Inflammatory macrophage treated with lipopolysaccharide for 1 hour (primary cell): Measurements from ENCODE around the gene LSS.
"Not testable (repeated sequence)": the region's sequence is repeated elsewhere in the genome, so short reads cannot be mapped to it uniquely, and the experiment has no call there.

ENCODE experiments used
- DNase-seq, 2 donors: peaks; one replicate each; pipeline ENCODE4 v3.0.0-alpha.2; 2020 to 2022

LSS gene

DNA sequence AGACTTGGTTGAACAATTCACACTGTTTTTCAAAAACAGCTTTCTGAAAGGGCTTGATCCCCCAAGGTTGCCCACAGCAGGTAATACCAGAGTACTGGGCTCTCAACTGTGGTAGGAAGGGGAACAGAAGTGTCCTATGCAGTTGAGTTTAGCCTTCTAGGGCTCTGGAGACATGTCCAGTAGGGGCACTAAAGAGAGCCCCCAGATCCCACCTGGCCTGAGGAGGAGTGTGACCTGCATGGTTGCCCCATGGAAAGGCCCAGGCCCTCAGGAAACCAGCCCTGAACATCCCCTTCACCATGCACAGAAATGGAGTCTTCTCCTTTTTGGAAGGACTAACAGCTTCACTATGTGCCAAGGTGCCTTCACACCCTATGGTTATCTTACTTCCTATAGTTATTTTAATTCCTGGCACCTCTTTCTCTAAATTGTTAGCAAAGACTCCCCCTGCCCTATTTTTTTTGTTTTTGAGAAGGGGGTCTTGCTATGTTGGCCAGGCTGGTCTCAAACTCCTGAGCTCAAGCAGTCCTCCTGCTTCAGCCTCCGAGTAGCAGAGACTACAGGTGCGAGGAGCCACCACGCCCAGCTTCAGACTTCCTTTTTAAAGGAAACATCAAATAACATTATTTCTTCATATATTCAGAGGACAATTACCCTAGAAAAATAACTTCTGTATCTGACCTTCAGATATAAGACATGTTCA is 16.8 kb upstream of the LSS start:
- no peak for DNase-seq

DNA sequence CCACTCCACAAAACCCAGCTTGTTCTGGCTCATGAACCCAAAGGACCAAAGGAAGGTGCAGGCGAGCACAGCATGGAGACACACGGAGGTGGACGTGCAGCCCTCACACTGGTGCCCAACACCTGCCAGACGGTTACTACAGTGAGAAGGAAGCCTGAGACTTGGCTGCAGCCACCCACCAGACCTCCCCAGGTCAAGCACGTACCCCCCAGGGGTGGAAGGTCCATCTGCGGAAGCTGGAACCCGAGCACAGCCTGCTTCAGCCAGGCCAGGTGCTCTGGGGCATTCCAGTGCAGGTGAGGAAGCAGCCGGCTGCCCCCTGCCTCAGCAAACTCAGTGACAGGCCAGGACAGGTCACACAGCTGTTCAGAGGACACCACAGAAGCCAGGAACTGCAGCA is 16.0 kb upstream of the LSS start:
- DNase-seq: no peak

DNA sequence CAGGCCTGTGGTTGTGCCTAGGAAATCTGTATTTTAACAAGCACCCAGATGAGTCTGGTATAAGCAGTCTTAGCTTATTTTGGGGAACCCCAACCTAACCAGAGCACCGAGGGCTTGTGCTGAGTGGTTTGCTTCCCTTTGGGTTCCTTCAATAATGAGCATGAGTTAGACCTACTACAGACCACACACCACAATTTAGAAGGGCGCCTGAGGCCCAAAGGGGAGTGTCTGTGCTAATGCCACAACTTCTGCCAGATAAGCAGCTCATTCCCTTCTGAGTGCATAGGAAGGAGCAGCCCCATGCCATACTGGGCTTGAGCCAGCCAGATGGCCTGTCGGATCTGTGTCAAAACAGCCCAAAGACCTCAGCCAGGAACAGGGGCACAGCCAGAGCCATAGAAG is 15.4 kb upstream of the LSS start:
- DNase-seq: no peak

DNA sequence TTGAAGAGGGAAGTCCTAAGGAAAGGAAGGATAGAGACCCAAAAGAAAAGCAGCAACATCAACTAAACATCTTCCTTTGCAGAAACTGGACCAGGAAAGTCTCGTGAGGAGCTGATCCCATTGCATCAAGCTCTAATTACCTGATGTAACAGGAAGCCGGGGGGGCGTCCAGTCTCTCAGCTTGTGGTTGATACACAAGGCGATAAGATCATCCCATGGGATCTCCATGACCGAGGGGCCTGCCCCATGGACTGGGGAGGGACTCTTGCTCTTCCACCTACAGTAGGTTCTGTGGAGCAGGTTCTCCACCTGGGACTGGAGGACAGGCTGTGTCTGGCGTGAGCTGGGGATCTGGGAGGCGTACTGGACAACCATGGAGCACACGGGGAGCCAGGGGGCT is 14.8 kb upstream of the LSS start:
- DNase-seq: no peak

DNA sequence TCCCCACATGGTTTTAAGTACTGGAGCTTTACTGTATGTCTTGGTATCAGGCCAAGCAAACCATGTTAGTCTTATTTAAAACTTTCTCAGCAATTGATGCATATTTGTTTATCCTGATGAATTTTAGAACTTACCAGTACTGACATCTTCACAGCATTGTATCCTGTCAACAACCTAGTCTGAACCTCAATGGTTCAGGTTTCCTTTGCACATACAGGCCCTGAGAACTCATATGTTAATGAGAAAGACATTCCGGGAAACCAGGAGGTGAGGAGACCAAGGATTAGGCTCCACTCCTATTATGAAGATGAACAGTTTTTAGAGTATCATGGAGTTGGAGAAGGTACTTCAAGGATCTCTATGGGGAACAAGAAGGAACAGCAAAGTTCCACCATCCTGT is 13.0 kb upstream of the LSS start:
- not testable (repeated sequence) for DNase-seq

DNA sequence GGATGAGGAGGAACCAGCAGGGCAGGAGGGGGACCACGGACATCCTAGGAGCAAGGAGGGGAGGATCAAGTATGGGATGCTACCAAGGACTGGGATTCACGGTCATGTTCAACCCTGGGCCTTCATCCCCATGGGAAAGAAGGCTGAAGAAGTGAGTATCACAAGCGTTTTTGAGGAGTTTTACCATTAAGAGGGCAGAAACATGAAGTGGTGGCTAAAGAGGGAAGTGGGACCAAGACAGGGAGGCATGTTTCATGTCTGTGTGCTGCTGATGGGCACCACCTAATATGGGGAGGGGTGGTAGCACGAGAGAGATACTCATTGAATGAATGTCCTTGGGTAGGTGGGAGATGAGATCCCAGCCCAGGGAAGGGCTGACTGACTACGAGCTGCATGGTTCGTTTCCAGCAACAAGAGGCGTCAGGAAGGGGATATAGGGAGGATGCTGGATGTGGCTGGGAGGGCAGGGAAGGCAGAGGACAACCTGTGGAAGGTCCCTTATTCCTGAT is 11.3 kb upstream of the LSS start:
- DNase-seq: no peak

DNA sequence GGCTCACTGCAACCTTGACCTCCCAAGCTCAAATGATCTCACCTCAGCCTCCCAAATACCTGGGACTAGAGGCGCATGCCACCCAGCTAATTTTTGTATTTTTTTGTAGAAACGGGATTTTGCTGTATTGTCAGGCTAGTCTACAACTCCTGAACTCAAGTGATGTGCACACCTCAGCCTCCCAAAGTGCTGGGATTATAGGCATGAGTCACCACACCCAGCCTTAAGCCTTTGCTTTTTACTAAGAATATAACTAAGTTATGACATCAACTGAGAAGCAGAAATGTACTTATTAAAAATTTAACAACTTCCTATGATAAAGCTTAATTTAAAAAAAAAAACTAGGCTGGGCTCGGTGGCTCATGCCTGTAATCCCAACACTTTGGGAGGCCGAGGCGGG is 8.9 kb upstream of the LSS start:
- DNase-seq: no peak

DNA sequence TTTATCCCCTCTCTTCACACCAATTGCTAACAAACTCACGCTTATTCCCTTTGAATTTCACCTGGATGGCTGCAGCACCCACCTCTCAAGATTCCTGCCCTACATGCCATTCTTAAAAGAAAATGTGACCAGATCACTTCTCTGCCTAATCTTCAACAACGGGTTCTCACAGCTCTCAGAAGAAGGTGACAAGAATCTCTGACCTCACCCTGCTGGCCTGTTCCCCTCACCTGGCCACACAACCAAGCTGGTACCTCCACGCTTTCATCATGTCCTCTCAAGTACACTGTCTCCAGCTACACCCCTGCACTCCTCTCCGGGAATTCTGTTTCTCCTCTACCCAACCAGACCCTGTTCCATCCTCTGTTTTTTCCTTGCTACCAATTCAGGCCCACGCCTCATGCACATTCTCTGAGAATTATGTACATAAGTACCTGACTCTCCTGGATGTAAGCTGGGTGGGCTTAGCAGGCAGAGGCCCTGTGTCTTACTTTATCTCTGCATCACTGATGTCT is 5.9 kb upstream of the LSS start:
- no peak for DNase-seq

DNA sequence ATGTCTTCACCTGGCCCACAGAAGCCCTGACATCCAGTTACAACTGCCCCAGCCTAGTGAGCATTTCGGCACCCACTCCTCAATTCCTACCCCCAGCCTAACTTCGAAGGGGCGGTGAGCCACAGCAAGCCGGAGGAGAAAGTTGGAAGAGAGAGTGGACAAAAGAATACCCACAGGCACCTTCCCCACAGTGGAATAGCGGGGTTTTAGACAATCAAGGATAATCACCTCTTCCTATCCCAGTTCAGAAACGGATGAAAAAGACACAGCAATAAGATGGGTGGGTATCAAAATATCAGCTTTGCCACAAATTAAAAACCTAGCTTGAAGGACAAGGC is 1.3 kb upstream of the LSS start:
- DNase-seq: no peak

DNA sequence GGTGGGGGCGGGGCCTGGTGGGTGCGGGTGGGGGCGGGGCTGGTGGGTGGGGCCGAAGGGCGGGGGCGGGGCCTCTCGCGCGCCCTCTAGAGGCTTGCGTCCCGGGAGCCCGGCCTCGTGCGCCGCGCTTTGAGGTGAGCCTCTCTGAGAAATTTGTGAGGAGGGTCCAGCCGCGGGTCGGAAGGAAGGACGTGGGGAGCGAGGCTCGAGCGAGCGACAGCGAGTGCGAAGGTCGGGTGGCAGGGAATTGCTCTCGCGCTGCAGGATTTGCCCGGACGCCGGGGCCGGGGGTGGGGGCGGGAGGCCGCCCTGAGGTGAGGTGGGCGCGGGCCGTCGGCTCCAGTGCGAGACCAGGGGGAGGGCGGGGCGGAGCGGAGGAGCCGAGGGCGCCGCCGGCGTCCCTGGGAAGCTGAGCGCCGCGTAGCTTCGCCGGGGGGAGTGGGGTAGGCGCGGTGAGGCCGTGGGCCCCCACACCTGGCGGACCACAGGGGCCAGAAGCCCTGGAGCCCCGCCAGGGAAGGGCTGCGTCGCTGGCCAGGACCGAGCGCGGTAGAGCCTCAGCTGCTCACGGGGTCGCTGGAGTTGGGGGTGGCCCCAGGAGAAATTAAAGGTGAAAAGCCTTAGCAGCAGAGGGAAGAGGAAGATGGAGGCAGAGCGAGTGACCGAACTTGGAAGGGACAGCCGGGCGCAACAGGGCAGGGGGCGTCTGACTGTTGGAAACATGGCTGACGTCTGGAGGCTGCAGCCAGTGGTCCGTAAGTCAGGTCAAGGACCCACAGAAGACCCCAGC is 754 bp upstream of the LSS start:
- no peak for DNase-seq

DNA sequence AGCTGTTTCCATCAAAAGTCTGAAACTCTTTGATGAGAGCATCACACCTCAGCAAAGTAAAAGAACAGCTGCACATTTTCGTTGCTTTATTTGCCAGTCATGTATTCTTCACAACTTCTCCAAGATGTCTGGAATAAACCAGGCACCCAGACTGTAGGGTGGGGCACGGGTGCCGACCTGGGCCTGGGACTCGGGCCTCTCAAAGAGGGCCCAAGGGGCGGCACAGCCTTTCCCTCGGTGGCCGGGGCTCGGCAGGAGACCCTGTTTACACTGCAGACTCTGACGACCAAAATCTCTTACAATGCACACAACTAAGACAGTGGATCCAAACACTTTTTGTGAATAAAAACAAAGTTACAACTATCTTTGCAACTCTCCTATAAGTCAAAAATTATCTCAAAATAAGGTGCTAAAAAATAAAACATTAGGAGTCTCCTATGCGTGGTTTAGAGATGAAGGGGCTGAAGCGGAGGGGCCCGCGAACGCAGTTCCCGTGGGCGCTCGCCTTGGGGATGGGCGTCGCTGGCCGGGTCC is 696 bp downstream of the LSS start:
- DNase-seq: no peak

DNA sequence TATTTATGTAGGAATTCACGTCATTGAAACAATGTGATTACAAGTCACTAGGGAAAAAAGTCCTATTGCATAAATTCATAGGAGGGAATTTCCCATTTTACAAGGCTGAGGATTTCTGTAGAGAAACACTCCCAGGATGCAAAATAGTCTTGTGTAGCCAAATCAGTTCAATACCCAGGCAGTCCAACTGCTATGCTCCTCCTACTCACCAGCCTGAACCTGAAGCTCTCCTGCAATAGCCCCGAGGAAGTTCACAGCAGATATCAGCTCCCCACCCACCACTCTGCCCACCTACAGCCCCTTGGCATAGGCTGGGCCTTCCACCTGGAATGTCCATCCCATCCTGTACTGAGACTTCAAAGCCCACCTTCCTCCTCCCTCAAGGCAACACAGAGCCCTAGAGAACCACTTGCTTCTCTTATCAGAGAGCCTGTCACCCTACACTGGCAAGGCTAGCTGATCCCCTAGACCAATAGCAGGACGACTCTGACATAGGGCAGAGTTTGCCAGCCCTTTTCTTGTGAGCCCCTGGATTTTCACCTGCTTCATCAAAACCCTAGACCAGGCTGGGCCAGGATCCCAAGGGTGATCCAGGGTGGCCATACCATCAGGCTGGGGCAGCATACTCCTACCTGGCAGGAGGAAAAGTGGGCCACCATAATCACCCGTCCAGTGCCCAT is 1.5 kb downstream of the LSS start:
- DNase-seq: peak; percentile 91 to 97

DNA sequence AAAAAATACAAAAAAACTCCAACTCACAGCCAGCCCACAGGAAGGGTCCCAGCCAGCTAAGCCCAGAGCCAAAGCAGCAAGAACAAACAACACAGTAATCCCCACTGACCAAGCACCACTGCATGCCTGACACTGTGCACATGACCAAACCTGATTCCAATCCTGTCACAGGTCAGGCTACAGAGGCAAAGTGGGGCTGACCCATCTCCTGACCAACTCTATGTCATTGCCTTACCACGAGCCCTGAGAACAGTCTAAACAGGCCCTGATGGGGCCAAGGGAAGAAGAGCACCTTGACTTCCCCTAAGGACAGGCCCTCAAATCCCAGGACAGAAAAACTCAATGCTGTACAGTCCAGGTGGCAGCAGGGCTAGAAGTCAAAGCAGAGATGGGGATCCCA is 2.4 kb downstream of the LSS start:
- peak in 1 of 2 donors; percentile 60 for DNase-seq

DNA sequence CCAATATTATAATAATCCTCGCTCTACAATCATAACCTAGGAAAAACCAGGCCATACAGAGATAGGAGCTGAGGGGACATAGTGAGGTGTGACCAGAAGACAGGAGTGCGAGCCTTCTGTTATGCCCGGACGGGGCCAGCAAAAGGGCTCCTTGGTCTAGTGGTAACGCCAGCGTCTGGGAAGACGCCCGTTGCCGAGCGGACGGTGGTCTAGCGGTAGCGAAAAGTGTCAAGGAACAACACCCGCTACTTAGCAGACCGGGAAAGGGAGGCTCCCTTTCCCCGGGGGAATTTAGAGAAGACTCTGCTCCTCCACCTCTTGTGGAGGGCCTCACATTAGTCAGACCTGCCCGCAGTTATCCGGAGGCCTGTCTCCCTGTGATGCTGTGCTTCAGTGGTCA is 4.9 kb downstream of the LSS start:
- not testable (repeated sequence) for DNase-seq

DNA sequence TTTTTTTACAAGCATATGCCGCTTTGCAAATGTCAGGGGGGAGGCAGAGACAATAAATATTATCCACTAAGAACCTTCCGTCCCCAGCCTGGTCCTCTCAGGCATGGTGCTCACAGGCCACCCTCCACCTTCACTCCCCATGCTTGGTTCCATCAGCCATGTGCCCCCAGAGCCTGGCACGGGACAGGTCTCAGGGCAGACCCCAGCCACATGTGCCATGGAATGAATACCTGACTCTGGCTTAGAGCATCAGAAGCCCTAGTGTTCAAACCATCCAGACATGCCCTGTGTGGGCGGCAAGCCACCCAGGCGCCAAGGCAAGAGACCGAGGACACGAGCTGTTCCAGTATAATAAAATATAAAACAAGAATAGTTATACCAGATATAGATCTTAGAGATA is 5.4 kb downstream of the LSS start:
- no peak for DNase-seq

DNA sequence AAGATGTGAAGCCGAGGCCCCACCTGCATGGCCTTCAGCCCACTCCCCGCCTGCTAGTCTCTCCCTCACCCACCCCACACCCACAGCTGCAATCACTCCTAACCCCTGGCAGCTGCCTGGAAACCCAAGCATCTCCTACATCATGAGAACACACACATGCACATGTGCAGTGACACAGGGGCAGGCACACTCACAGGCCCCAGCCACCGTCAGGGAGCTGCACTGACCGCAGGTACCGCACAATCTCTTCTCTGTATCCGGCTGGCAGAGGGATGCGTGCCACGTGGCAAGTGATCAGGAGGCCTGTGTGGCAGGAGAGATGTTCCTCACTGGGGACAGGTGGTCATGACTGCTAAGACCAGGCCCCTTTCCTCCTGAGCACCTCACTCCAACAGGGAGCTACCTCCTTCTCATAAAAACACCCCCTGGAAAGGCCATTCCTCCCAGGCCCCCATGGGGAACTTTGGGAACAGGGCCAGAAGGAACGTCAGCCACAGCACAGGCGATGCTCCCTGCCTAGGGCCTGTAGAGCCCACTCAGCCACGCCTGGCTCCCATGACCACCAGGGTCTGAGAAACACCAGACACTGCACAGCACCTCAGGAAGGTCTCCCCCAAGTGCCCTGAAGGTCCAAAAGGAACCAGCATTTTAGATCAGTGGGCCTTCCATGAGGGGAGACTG is 6.0 kb downstream of the LSS start:
- no peak for DNase-seq

DNA sequence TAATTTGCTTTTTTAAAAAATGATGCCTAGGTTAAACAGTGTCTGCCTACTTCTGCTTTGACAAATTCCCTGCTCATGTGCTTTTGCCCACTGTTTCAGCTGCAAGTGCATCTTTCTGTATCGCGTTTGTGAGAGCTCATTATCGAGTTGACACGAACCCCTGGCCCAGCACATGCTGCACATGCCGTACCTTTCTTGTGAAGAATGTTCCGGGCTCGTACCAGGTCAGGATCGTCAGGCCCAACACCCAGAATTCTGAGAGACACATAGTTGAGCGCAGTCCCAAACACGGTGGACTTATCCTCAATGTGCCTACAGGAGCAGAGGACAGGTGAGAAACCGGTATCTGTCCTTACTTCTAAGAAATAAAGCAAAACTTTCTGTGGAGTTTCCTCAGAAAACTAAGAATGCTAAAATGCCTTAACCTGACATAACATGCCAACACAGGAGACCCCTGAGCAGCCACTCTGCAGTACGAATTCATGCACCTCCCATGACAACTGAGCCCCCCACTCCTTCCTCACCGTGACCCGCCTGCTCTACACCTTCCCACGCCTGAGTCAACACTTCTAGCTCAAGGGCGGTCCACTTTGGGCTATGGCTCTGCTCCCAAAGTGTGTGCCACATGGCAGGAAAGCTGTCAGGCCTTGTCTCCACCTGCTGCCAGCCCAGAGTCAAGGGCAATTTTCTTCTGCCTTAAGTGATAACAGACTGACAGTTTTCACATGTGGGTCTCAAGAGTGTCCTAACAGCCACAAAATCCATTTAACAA is 6.7 kb downstream of the LSS start:
- DNase-seq: no peak

DNA sequence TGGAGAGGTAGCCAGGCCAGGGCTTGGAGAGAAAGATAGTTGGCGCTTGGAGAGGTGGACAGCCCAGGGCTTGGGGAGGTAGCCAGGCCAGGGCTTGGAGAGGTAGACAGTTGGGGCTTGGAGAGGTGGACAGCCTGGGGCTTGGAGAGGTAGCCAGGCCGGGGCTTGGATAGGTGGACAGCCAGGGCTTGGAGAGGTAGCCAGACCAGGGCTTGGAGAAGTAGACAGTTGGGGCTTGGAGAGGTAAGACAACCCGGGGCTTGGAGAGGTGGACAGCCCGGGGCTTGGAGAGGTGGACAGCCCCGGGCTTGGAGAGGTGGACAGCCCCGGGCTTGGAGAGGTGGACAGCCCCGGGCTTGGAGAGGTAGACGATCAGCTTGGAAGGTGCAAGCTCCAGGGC is 7.7 kb downstream of the LSS start:
- no peak for DNase-seq

DNA sequence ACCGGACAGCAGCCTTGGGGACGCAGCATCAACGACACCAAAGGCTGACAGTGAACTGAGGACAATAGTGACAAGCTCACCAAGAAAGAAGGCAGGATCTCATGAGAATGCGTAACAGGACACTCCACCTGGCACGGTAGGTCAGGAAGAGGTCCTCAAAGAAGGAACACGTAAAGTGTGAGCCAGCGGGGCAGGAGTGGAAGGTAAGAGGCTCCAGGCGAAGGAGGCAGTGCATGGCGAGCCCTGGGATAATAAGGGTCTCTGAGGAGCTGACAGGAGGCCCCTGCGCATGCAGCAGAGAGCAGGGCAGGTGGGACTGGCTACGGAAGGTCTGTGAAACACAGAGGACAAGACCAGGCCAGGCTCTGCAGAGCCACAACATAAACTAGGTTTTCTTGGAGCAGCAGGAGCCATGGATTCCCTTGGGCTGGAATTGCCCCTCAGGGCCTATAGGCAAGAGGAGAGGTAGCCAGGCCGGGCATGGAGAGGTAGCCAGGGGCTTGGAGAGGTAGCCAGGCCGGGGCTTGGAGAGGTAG is 8.2 kb downstream of the LSS start:
- DNase-seq: no peak

DNA sequence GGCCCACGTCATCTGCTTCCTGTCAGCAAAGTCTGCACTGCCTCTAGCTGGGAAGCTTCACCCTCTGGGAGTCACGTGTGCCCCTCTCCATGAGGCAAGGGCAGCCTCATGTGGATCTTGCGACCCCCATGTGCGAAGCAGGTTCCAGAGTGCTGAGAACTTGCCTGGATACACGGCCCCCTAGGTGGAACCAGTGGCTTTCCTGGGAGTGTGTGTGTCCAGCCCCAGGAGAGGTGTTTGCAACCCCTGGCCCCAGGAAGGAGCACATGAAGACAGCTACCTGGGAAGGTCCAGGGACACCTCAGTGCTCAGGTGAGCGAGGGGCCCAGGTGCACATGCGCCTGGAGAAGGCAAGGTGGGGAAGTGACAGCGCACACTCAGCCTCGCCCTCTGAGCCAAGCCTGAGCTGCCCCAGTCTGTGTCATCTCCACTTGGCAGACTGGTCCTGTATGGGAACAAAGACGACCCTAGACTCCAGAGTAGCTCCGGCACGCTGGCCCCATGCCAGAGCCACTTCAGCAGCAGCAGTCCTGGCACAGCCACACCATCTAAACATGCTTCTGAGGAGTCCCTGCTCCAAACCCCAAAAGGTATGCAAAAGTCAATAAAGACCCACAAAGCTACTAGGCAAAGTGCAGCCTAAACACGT is 8.9 kb downstream of the LSS start:
- no peak for DNase-seq

DNA sequence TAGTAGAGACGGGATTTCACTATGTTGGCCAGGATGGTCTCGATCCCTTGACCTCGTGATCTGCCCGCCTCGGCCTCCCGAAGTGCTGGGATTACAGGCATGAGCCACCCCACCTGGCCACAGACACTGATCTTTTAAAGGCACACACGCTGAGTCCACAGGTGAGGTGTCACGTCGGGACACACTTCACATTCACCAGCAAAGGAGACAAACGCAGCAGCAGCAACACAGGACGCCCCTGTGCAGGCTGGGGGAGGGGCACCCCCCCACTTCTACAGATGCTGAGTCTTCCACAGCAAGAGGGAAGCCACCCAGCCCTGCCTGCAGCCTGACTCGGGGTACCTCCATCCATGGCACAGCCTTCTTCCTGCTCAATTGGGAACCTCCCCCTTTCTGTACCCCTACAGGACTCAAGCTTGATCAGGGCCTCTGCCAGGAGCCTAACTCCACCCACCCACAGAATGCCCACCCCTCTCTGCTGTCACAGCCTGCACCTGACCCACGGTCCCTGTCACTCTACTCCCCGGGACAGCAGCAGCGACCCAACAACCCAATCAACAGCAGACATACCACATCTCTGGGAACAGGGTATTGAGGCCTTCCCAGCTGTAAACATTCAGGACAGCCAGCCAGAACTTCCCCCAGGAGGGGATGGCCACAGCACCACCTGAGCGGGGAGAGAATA is 9.5 kb downstream of the LSS start:
- DNase-seq: no peak
